HPDE6-E6E7 (cell line): ENCODE measurements around the gene IQGAP3.
"Not testable (repeated sequence)": the region's sequence is repeated elsewhere in the genome, so short reads cannot be mapped to it uniquely, and the experiment has no call there.

Experiments
- DNase-seq: peaks from one replicate; pipeline ENCODE4 v3.0.0; 2011; ENCODE audit warnings: missing footprints; ENCODE audit errors: extremely low spot score

Gene IQGAP3, protein sequence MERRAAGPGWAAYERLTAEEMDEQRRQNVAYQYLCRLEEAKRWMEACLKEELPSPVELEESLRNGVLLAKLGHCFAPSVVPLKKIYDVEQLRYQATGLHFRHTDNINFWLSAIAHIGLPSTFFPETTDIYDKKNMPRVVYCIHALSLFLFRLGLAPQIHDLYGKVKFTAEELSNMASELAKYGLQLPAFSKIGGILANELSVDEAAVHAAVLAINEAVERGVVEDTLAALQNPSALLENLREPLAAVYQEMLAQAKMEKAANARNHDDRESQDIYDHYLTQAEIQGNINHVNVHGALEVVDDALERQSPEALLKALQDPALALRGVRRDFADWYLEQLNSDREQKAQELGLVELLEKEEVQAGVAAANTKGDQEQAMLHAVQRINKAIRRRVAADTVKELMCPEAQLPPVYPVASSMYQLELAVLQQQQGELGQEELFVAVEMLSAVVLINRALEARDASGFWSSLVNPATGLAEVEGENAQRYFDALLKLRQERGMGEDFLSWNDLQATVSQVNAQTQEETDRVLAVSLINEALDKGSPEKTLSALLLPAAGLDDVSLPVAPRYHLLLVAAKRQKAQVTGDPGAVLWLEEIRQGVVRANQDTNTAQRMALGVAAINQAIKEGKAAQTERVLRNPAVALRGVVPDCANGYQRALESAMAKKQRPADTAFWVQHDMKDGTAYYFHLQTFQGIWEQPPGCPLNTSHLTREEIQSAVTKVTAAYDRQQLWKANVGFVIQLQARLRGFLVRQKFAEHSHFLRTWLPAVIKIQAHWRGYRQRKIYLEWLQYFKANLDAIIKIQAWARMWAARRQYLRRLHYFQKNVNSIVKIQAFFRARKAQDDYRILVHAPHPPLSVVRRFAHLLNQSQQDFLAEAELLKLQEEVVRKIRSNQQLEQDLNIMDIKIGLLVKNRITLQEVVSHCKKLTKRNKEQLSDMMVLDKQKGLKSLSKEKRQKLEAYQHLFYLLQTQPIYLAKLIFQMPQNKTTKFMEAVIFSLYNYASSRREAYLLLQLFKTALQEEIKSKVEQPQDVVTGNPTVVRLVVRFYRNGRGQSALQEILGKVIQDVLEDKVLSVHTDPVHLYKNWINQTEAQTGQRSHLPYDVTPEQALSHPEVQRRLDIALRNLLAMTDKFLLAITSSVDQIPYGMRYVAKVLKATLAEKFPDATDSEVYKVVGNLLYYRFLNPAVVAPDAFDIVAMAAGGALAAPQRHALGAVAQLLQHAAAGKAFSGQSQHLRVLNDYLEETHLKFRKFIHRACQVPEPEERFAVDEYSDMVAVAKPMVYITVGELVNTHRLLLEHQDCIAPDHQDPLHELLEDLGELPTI (N-terminal part only)

GRCh38 chr1:156571919-156572662, at the start of gene IQGAP3:
Gene IQGAP3, minus strand, starts transcription at chr1:156572565. Its CDS starts 36 bp downstream, at chr1:156572529.
- peak; percentile 97 for DNase-seq

- no peak for DNase-seq
These were observed 47.2 kb upstream of the IQGAP3 start for GRCh38 chr1:156619582-156619955.

GRCh38 chr1:156618853-156619581, 46.7 kb upstream of the IQGAP3 start, which contains the start of gene HAPLN2:
Gene HAPLN2, plus strand, starts transcription at chr1:156619415. Its CDS starts 4,076 bp downstream, at chr1:156623491.
- no peak for DNase-seq

- DNase-seq, result no peak
These were observed 44.1 kb upstream of the IQGAP3 start for GRCh38 chr1:156616463-156616862.

DNA sequence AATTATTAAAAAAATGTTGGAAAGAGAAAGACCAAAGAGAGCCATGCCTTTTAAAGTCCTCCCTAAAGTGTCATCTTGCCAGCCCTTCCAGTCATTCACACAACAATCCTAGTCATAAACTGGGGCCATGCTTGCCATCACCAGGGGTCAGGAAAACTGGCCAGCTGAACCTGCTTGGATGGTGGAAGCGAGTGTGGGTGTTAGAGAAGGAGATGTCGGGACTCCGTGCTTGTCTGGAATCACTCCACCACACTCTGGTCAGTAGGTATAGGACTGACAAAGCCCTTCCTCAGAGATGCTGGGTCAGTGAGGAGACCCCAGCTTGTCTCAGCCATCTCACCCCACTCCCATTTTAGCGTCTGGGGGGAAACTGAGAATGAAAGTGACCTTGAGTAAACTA, 43.6 kb upstream of the IQGAP3 start:
- no peak for DNase-seq

GRCh38 chr1:156612666-156613065, 40.3 kb upstream of the IQGAP3 start:
- DNase-seq, result no peak

GRCh38 chr1:156610072-156610471, 37.7 kb upstream of the IQGAP3 start:
- DNase-seq, result not testable (repeated sequence)

- no peak for DNase-seq
These were observed 36.6 kb upstream of the IQGAP3 start for GRCh38 chr1:156608981-156609380.

DNA sequence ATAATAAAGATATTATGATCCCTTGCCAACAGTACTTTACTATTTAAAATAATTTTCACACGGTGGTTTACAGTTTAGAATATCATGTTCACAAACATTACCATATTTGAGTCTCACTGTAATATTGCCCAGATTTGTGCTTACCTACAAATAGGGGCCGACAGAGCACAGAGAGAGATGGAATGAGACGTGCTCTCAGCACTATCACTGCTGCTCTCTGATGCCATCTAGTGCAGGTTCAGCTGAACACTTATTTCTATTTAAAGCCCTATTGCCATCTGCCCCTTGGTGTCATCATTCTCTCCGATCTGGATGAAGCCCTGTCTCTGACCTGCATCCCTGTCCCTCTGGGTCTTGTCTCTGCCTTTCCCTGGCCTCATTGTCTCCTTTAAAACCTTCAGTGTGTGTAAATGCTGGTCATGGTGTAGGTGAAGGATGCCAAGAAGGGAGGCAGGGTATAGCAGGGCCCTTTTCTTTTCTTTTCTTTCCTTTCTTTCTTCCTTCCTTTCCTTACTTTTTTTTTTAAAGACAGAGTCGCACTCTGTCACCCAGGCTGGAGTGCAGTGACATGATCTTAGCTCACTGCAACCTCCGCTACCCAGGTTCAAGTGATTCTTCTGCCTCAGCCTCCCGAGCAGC, 35.8 kb upstream of the IQGAP3 start:
- DNase-seq, result peak; percentile 63

DNA sequence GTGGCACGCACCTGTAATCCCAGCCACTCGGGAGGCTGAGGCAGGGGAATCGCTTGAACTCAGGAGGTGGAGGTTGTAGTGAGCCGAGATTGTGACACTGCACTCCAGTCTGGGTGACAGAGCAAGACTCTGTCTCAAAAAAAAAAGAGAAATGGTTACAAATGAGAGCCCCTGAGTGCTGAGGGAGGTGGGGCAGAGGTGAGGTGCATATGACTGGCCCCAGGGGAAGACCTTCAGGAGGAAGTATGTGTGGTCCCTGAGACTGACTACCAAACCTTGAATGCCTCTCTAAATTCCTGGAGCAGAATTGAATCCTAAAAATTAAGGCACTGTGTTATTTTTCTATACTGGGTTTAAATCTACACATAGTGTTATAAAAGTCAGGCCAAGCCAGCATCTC, 35.0 kb upstream of the IQGAP3 start:
- DNase-seq, result not testable (repeated sequence)

- peak; percentile 71 for DNase-seq
These were observed 30.2 kb upstream of the IQGAP3 start for GRCh38 chr1:156602557-156602993.

- DNase-seq, result no peak
These were observed 29.5 kb upstream of the IQGAP3 start for GRCh38 chr1:156601892-156602291.

- DNase-seq, result no peak
These were observed 28.9 kb upstream of the IQGAP3 start, which contains the start of gene GPATCH4 for GRCh38 chr1:156601122-156601830. Gene GPATCH4, minus strand, starts transcription at chr1:156601479.

DNA sequence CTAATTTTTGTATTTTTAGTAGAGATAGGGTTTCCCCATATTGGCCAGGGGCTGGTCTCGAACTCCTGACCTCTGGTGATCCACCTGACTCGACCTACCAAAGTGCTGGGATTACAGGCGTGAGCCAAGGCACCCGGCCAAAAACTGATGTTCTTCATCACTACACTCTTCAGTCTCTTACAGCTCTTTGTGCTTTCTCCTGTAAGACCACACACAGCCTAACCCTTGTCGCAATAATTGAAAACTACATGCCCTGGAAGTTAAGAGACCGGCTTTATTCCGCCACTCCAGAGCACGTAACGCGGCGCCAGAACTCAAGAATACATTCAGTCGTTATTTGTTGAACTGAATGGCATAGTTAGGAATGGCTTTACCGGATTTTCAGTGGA, 28.4 kb upstream of the IQGAP3 start:
- no peak for DNase-seq

DNA sequence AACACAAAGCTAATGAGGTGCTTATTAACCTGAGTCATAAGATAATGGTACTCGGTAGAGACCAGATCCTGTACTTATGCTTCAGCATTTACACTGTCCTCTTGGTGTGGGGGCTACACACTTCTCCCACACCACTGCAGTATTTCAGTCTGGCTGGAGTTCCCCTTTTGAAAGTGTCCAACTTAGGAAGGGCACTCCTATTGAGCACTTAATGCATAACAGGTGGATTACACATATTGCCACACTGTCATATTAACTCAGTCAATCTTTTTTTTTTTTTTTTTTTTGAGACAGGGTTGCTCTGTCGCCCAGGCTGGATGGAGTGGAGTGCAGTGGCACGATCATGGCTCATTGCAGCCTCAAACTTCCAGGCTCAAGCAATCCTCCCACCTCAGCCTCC, 27.4 kb upstream of the IQGAP3 start:
- DNase-seq, result no peak

GRCh38 chr1:156598731-156599432, 26.5 kb upstream of the IQGAP3 start:
- DNase-seq, result no peak

DNA sequence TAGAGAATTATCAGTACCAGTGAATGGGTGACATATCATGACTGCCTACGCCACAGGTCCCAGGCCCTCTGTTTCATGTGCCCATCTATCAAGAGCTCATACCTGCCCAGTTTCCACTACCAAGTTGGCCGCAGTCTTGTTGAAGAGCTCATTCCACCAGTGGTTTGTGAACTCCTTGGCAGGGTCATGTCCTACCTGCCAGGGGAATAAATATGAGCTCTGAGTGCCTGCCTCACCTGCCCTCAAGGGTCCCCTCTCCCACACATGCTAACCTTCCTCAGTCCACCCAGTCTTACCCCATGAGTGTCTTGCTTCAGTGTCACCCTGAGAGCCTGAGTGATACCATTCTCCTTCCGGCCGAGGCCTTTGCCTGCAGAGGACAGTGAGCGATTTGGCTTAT, 25.8 kb upstream of the IQGAP3 start:
- no peak for DNase-seq

DNA sequence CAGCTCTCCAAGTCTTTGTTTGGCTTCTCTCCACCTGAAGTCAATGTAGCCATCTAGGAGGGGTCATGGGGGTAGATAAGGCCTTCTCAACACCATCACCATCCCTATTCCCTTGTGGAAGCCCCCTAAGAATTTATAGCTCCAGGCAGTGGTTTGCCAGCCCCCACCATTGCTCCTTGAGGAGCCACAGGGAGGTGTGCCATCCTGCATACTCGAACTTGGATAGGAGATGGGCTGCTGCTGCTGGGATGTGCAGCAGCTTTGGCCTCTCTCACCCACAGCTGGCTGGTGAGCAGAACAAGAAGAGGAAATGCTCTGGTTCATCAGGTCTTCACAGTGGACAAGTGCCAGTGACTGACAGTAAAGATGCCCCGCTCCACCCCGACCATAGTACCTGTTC, 24.1 kb upstream of the IQGAP3 start:
- DNase-seq, result no peak
